SK-N-SH treated with all-trans-retinoic acid at 6 μM for 48 hours (cell line): Measurements from ENCODE around the gene RAD51C.

Experiments
- ATAC-seq: fragments of 200-7000 bp; cut with Tn5 transposase; 3 replicates; pipeline ENCODE4 v1.9.1; 2020; ENCODE audit warnings: mild to moderate bottlenecking, moderate library complexity
- ARNTL ChIP-seq: fragments of 450-650 bp; formaldehyde crosslinking; IDR thresholded peaks from 2 replicates; pipeline ENCODE4 v1.5.0; 2020; ENCODE audit warnings: low read depth, mild to moderate bottlenecking, moderate library complexity, borderline replicate concordance
- BACH2 ChIP-seq: fragments of 250-450 bp; sonication (Bioruptor Pico); IDR thresholded peaks from 2 replicates; pipeline ENCODE4 v1.9.0; 2021; ENCODE audit warnings: mild to moderate bottlenecking, borderline replicate concordance
- CREB5 ChIP-seq: fragments of 250-450 bp; sonication (Bioruptor Pico); IDR thresholded peaks from 2 replicates; pipeline ENCODE4 v1.5.1; 2020; ENCODE audit warnings: low read depth, mild to moderate bottlenecking, moderate library complexity
- CSRNP3 ChIP-seq: fragments of 250-450 bp; sonication (Bioruptor Pico); IDR thresholded peaks from 2 replicates; pipeline ENCODE4 v1.5.1; 2021; ENCODE audit warnings: mild to moderate bottlenecking, moderate library complexity
- ESRRG ChIP-seq: fragments of 250-450 bp; sonication (Bioruptor Pico); IDR thresholded peaks from 2 replicates; pipeline ENCODE4 v1.6.1; 2021; ENCODE audit warnings: mild to moderate bottlenecking
- GLIS3 ChIP-seq: fragments of 250-450 bp; sonication (Bioruptor Pico); IDR thresholded peaks from 2 replicates; pipeline ENCODE4 v1.5.0; 2020; ENCODE audit warnings: mild to moderate bottlenecking, moderate library complexity
- ISL1 ChIP-seq: fragments of 250-450 bp; sonication (Bioruptor Pico); IDR thresholded peaks from 2 replicates; pipeline ENCODE4 v2.1.2; 2022; ENCODE audit warnings: mild to moderate bottlenecking, moderate library complexity
- OSR1 ChIP-seq: fragments of 250-450 bp; sonication (Bioruptor Pico); IDR thresholded peaks from 2 replicates; pipeline ENCODE4 v1.8.0; 2022; ENCODE audit warnings: moderate library complexity, mild to moderate bottlenecking, inconsistent platforms
- PATZ1 ChIP-seq: fragments of 250-450 bp; sonication (Bioruptor Pico); IDR thresholded peaks from 2 replicates; pipeline ENCODE4 v1.8.0; 2020; ENCODE audit warnings: mild to moderate bottlenecking, moderate library complexity, borderline replicate concordance
- POU6F1 ChIP-seq: fragments of 250-450 bp; sonication (Bioruptor Pico); IDR thresholded peaks from 2 replicates; pipeline ENCODE4 v1.8.0; 2021; ENCODE audit warnings: low read depth, mild to moderate bottlenecking, moderate library complexity, borderline replicate concordance
- PPARA ChIP-seq: fragments of 250-450 bp; sonication (Bioruptor Pico); IDR thresholded peaks from 2 replicates; pipeline ENCODE4 v1.5.0; 2020; ENCODE audit warnings: mild to moderate bottlenecking, borderline replicate concordance
- RARB ChIP-seq: fragments of 250-450 bp; sonication (Bioruptor Pico); IDR thresholded peaks from 2 replicates; pipeline ENCODE4 v1.8.0; 2021; ENCODE audit warnings: mild to moderate bottlenecking, moderate library complexity
- TCF4 ChIP-seq: fragments of 250-450 bp; sonication (Bioruptor Pico); IDR thresholded peaks from 2 replicates; pipeline ENCODE4 v1.8.0; 2021; ENCODE audit warnings: mild to moderate bottlenecking, moderate library complexity, borderline replicate concordance
- TOX ChIP-seq: fragments of 250-450 bp; sonication (Bioruptor Pico); IDR thresholded peaks from 2 replicates; pipeline ENCODE4 v1.8.0; 2021; ENCODE audit warnings: mild to moderate bottlenecking, moderate library complexity, borderline replicate concordance
- TSHZ2 ChIP-seq: fragments of 250-450 bp; sonication (Bioruptor Pico); IDR thresholded peaks from 2 replicates; pipeline ENCODE4 v1.5.0; 2020; ENCODE audit warnings: mild to moderate bottlenecking, moderate library complexity
- ZFP3 ChIP-seq: fragments of 250-450 bp; sonication (Bioruptor Pico); IDR thresholded peaks from 2 replicates; pipeline ENCODE4 v1.5.0; 2020; ENCODE audit warnings: mild to moderate bottlenecking, moderate library complexity
- ZFP30 ChIP-seq: fragments of 450-650 bp; formaldehyde crosslinking; IDR thresholded peaks from 2 replicates; pipeline ENCODE4 v1.5.0; 2022; ENCODE audit warnings: mild to moderate bottlenecking, moderate library complexity
- ZNF565 ChIP-seq: fragments of 450-650 bp; formaldehyde crosslinking; conservative IDR thresholded peaks from 2 replicates; pipeline ENCODE4 v1.5.0; 2020; ENCODE audit warnings: low read depth, mild to moderate bottlenecking, moderate library complexity
- ZNF70 ChIP-seq: fragments of 450-650 bp; formaldehyde crosslinking; IDR thresholded peaks from 2 replicates; pipeline ENCODE4 v1.5.0; 2020; ENCODE audit warnings: mild to moderate bottlenecking, moderate library complexity
- ZNF8 ChIP-seq: fragments of 450-650 bp; formaldehyde crosslinking; IDR thresholded peaks from 2 replicates; pipeline ENCODE4 v1.5.0; 2020; ENCODE audit warnings: mild to moderate bottlenecking, moderate library complexity

RAD51C gene

GRCh38 chr17:58702045-58702476 lies 9.7 kb downstream of the RAD51C start (continued):
- TF ChIP-seq POU6F1 (CRISPR knock-in tag): no peak
- no peak for TF ChIP-seq OSR1 (CRISPR knock-in tag)
- no peak for TF ChIP-seq BACH2
- TF ChIP-seq TCF4 (CRISPR knock-in tag): no peak

- no peak; the same call in 2 of the 3 replicates for ATAC-seq
- TF ChIP-seq ZFP30 (CRISPR knock-in tag) (no peak), ZNF8 (CRISPR knock-in tag) (no peak), TCF4 (CRISPR knock-in tag) (no peak), ZFP3 (CRISPR knock-in tag) (no peak), CREB5 (CRISPR knock-in tag) (no peak)
Measured at GRCh38 chr17:58702708-58703107, 10.3 kb downstream of the RAD51C start.

GRCh38 chr17:58703137-58703915 lies 10.9 kb downstream of the RAD51C start:
- ATAC-seq: peak; percentile 73

GRCh38 chr17:58703916-58704286 lies 11.5 kb downstream of the RAD51C start:
- ATAC-seq: no peak
- TF ChIP-seq PATZ1 (CRISPR knock-in tag): no peak
- no peak for TF ChIP-seq ISL1 (CRISPR knock-in tag)
- TF ChIP-seq TOX (CRISPR knock-in tag): no peak
- TF ChIP-seq CSRNP3: no peak
- TF ChIP-seq ESRRG (CRISPR knock-in tag): no peak
- TF ChIP-seq ZNF70: no peak

More at GRCh38 chr17:58703137-58703915, 10.9 kb downstream of the RAD51C start:
- TF ChIP-seq TCF4 (CRISPR knock-in tag) (no peak), OSR1 (CRISPR knock-in tag) (no peak), PPARA (CRISPR knock-in tag) (no peak), ISL1 (CRISPR knock-in tag) (peak; percentile 72)

- no peak for ATAC-seq
- TF ChIP-seq GLIS3 (CRISPR knock-in tag) (no peak), TSHZ2 (CRISPR knock-in tag) (no peak), ZFP3 (CRISPR knock-in tag) (no peak), ZNF70 (no peak), OSR1 (CRISPR knock-in tag) (no peak), RARB (no peak), PATZ1 (CRISPR knock-in tag) (no peak), ESRRG (CRISPR knock-in tag) (no peak), BACH2 (no peak), TOX (CRISPR knock-in tag) (no peak), ARNTL (CRISPR knock-in tag) (no peak), ZNF565 (CRISPR knock-in tag) (no peak)
Measured at GRCh38 chr17:58706351-58707140, 14.1 kb downstream of the RAD51C start.
